ENCODE data around the gene LRRIQ3. TPM values are rescaled to one million over a fixed set of nuclear protein-coding genes. Genes with fewer than 3 reads are reported as not detected.

The LRRIQ3 gene
- total RNA-seq, 4 donors from 2014 or later = 0.63 to 1.6 (median 1.1) TPM

DNA sequence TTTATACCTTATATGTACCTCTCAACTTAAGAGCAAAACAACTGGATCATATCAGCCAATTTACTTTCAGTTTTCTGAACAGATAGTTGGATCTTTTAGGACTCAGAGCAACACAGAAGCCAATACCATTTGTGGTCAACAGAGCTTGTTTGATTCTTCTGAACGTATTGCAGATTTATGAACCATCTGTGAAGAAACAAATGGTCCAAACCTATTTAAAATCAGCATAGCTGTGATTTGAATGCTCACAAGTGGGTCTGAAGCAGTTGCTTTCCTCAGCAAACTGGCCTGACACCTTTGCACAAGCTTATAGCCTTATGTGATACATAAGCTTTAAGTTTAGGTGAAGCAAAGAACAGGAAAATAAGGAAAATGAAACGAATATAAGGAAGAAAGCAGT is 147.6 kb downstream of the LRRIQ3 start:
- TF ChIP-seq, protein P1, sequence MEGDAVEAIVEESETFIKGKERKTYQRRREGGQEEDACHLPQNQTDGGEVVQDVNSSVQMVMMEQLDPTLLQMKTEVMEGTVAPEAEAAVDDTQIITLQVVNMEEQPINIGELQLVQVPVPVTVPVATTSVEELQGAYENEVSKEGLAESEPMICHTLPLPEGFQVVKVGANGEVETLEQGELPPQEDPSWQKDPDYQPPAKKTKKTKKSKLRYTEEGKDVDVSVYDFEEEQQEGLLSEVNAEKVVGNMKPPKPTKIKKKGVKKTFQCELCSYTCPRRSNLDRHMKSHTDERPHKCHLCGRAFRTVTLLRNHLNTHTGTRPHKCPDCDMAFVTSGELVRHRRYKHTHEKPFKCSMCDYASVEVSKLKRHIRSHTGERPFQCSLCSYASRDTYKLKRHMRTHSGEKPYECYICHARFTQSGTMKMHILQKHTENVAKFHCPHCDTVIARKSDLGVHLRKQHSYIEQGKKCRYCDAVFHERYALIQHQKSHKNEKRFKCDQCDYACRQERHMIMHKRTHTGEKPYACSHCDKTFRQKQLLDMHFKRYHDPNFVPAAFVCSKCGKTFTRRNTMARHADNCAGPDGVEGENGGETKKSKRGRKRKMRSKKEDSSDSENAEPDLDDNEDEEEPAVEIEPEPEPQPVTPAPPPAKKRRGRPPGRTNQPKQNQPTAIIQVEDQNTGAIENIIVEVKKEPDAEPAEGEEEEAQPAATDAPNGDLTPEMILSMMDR (IDR thresholded peaks at IDR 0.05) = no peak
- DNase-seq (ENCODE audit: low spot score) = no peak
- ATAC-seq (ENCODE audit: low FRiP score) = no peak

DNA sequence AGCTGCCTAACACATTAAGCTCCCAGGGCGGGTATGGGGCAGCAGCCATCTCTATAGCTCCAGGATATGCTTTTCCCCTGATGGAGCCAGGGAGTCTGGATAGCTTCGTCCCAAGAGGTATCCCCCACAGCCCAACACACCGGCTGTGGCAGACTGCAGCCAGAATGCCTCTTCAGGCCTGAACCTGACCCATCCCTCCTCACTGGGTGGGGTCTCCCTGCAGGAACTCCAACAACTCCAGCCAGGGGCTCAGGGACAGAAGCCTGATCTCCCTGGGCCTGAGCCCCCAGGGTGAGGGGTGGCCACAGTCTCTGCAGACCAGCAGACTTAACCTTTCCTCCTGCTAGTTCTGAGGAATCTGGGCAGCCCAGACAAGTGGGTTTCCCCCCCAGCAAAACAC is 159.9 kb downstream of the LRRIQ3 start:
- TF ChIP-seq, protein P1 (IDR thresholded peaks at IDR 0.05) = no peak
- no peak for ATAC-seq (ENCODE audit: low FRiP score)
- no peak for DNase-seq (ENCODE audit: low spot score)

GRCh38 chr1:74012583-74012982 is 185.4 kb downstream of the LRRIQ3 start:
- no peak for ATAC-seq (ENCODE audit: low FRiP score)
- no peak for DNase-seq (ENCODE audit: low spot score)
- TF ChIP-seq, protein P1 (IDR thresholded peaks at IDR 0.05) = no peak

GRCh38 chr1:74011736-74012135 is 186.2 kb downstream of the LRRIQ3 start:
- TF ChIP-seq, protein P1 (IDR thresholded peaks at IDR 0.05) = no peak
- DNase-seq (ENCODE audit: low spot score) = no peak
- ATAC-seq (ENCODE audit: low FRiP score) = no peak

GRCh38 chr1:74010206-74010605 is 187.8 kb downstream of the LRRIQ3 start:
- ATAC-seq (ENCODE audit: low FRiP score) = no peak
- TF ChIP-seq, protein P1 (IDR thresholded peaks at IDR 0.05) = no peak
- DNase-seq (ENCODE audit: low spot score) = no peak

GRCh38 chr1:74005533-74005932 is 192.4 kb downstream of the LRRIQ3 start:
- ATAC-seq (ENCODE audit: low FRiP score) = no peak
- TF ChIP-seq, protein P1 (IDR thresholded peaks at IDR 0.05) = no peak
- no peak for DNase-seq (ENCODE audit: low spot score)

DNA sequence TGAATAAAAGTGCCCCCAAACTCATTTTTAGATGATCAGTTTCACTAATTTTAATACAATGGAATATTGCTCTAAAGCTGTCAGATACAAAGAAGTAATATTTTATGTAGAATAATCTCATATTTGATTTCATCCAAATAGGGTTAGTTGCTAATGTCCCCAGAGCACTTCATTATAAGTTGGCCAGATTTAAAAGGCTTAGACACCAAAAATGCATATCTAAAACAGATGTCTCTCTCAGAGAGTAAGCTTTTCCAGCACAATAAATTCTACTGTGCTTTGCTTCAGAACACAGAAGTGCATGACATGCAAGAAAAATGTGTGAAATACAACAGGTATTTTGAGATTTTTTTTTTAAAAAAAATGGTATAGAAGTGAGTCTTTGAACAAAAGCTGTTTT is 194.2 kb downstream of the LRRIQ3 start:
- no peak for DNase-seq (ENCODE audit: low spot score)
- no peak for ATAC-seq (ENCODE audit: low FRiP score)
- TF ChIP-seq, protein P1 (IDR thresholded peaks at IDR 0.05) = no peak

Measured in omental fat pad (tissue), 4 donors.